HepG2 (cell line): ENCODE results near the gene ZFHX3. TPM values are rescaled to one million over a fixed set of nuclear protein-coding genes. Genes with fewer than 3 reads are reported as not detected.
A peak's percentile ranks its signal among the peaks of the same experiment; 100 is the strongest.

Source experiments
- CENPT ChIP-seq: sonication (generic); formaldehyde crosslinking; IDR thresholded peaks from 2 replicates; pipeline ENCODE4 v1.8.0; 2022; ENCODE audit warnings: low read depth, mild to moderate bottlenecking, moderate library complexity, missing genetic modification reagents
- FOXA3 ChIP-seq: IDR thresholded peaks from 2 replicates; pipeline ENCODE4 v1.6.1; 2016; ENCODE audit warnings: missing genetic modification reagents, missing compliant biosample characterization
- HNRNPUL1 ChIP-seq: fragments of 200-400 bp; formaldehyde crosslinking; IDR thresholded peaks from 2 replicates; pipeline ENCODE4 v1.6.1; 2017; ENCODE audit warnings: low read depth, mild to moderate bottlenecking, low read length, moderate library complexity
- KLF11 ChIP-seq: IDR thresholded peaks from 2 replicates; pipeline ENCODE4 v1.6.1; 2016; ENCODE audit warnings: missing compliant biosample characterization
- NFYB ChIP-seq: sonication (generic); formaldehyde crosslinking; IDR thresholded peaks from 2 replicates; pipeline ENCODE4 v1.4.0; 2020; ENCODE audit warnings: missing genetic modification reagents
- SP140L ChIP-seq: sonication (generic); formaldehyde crosslinking; IDR thresholded peaks from 2 replicates; pipeline ENCODE4 v1.4.0; 2020; ENCODE audit warnings: missing genetic modification reagents, borderline replicate concordance
- SP4 ChIP-seq: sonication (generic); formaldehyde crosslinking; IDR thresholded peaks from 2 replicates; pipeline ENCODE4 v1.8.1; 2023; ENCODE audit warnings: mild to moderate bottlenecking, missing genetic modification reagents
- THAP9 ChIP-seq: sonication (generic); formaldehyde crosslinking; IDR thresholded peaks from 2 replicates; pipeline ENCODE4; 2020; ENCODE audit warnings: missing genetic modification reagents, mild to moderate bottlenecking, borderline replicate concordance
- ZNF30 ChIP-seq: sonication (generic); formaldehyde crosslinking; IDR thresholded peaks from 2 replicates; pipeline ENCODE4 v1.5.0; 2020; ENCODE audit warnings: mild to moderate bottlenecking, missing genetic modification reagents
- ZNF326 ChIP-seq: sonication (generic); formaldehyde crosslinking; IDR thresholded peaks from 2 replicates; pipeline ENCODE4 v1.4.0; 2020; ENCODE audit warnings: missing genetic modification reagents, borderline replicate concordance
- ZNF598 ChIP-seq: sonication (generic); formaldehyde crosslinking; IDR thresholded peaks from 2 replicates; pipeline ENCODE4 v1.5.1; 2020; ENCODE audit warnings: mild to moderate bottlenecking, missing genetic modification reagents, borderline replicate concordance
- ZSCAN31 ChIP-seq: sonication (generic); formaldehyde crosslinking; IDR thresholded peaks from 2 replicates; pipeline ENCODE4 v1.5.0; 2020; ENCODE audit warnings: low read depth, mild to moderate bottlenecking, missing genetic modification reagents
- polyA plus RNA-seq, 8 experiments: library from polyadenylated mRNA; depleted of rRNA in 3 of 8; stranded (reverse) in 7 of 8; unstranded in 1 of 8; fragments of >200 nt; fragmentation: Illumina TruSeq in 4 of 8; extraction: Trizol in 4 of 8; gene quantifications; 2 replicates each; pipeline versions ENCODE4 v1.2.1 to v1.2.3, GENCODE V29; 2011 to 2016; ENCODE audit warnings: low read depth in 4 of 8, missing spikeins in 1 of 8, mixed read lengths in 1 of 8; ENCODE audit not compliant: insufficient read depth in 1 of 8
- total RNA-seq, 5 experiments: library from RNA; depleted of rRNA; stranded (reverse); fragments of >200 nt; fragmentation: Illumina TruSeq; extraction: Trizol; gene quantifications; 2 replicates each; pipeline ENCODE4 v1.2.3, GENCODE V29; 2016; ENCODE audit warnings: low read depth in 1 of 5
- TF ChIP-seq, protein P1 (sequence below): sonication (generic); formaldehyde crosslinking; IDR thresholded peaks from 2 replicates; pipeline ENCODE4 v1.4.0; 2020; ENCODE audit warnings: missing genetic modification reagents
- TF ChIP-seq, protein P2 (sequence below): sonication (generic); formaldehyde crosslinking; conservative IDR thresholded peaks from 2 replicates; pipeline ENCODE4 v1.4.0; 2020; ENCODE audit warnings: mild to moderate bottlenecking, missing genetic modification reagents, moderate library complexity
- TF ChIP-seq, protein P3 (sequence below): sonication (generic); formaldehyde crosslinking; conservative IDR thresholded peaks from 2 replicates; pipeline ENCODE4 v1.4.0; 2020; ENCODE audit warnings: missing genetic modification reagents

Gene ZFHX3
- total and polyA plus RNA-seq, 2 of the 13 experiments (the other 11 are each of a cell fraction or from before 2014, with no cell fraction given): 5.0 to 6.0 TPM

GRCh38 chr16:73020409-73020884, 27.5 kb downstream of the ZFHX3 start (continued):
- TF ChIP-seq THAP9 (CRISPR knock-in tag) (no peak), ZNF30 (CRISPR knock-in tag) (no peak), HNRNPUL1 (no peak), NFYB (CRISPR knock-in tag) (no peak), FOXA3 (CRISPR knock-in tag) (peak; percentile 98), SP140L (no peak), KLF11 (peak; percentile 48; the same call in 1 of the 2 replicates), ZSCAN31 (CRISPR knock-in tag) (no peak), CENPT (CRISPR knock-in tag) (no peak), ZNF326 (CRISPR knock-in tag) (no peak), SP4 (CRISPR knock-in tag) (no peak), ZNF598 (no peak)
- TF ChIP-seq, protein P1, sequence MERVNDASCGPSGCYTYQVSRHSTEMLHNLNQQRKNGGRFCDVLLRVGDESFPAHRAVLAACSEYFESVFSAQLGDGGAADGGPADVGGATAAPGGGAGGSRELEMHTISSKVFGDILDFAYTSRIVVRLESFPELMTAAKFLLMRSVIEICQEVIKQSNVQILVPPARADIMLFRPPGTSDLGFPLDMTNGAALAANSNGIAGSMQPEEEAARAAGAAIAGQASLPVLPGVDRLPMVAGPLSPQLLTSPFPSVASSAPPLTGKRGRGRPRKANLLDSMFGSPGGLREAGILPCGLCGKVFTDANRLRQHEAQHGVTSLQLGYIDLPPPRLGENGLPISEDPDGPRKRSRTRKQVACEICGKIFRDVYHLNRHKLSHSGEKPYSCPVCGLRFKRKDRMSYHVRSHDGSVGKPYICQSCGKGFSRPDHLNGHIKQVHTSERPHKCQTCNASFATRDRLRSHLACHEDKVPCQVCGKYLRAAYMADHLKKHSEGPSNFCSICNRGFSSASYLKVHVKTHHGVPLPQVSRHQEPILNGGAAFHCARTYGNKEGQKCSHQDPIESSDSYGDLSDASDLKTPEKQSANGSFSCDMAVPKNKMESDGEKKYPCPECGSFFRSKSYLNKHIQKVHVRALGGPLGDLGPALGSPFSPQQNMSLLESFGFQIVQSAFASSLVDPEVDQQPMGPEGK: peak; percentile 59
- TF ChIP-seq, protein P2, sequence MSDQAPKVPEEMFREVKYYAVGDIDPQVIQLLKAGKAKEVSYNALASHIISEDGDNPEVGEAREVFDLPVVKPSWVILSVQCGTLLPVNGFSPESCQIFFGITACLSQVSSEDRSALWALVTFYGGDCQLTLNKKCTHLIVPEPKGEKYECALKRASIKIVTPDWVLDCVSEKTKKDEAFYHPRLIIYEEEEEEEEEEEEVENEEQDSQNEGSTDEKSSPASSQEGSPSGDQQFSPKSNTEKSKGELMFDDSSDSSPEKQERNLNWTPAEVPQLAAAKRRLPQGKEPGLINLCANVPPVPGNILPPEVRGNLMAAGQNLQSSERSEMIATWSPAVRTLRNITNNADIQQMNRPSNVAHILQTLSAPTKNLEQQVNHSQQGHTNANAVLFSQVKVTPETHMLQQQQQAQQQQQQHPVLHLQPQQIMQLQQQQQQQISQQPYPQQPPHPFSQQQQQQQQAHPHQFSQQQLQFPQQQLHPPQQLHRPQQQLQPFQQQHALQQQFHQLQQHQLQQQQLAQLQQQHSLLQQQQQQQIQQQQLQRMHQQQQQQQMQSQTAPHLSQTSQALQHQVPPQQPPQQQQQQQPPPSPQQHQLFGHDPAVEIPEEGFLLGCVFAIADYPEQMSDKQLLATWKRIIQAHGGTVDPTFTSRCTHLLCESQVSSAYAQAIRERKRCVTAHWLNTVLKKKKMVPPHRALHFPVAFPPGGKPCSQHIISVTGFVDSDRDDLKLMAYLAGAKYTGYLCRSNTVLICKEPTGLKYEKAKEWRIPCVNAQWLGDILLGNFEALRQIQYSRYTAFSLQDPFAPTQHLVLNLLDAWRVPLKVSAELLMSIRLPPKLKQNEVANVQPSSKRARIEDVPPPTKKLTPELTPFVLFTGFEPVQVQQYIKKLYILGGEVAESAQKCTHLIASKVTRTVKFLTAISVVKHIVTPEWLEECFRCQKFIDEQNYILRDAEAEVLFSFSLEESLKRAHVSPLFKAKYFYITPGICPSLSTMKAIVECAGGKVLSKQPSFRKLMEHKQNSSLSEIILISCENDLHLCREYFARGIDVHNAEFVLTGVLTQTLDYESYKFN (CRISPR knock-in tag): peak; percentile 39
- TF ChIP-seq, protein P3, sequence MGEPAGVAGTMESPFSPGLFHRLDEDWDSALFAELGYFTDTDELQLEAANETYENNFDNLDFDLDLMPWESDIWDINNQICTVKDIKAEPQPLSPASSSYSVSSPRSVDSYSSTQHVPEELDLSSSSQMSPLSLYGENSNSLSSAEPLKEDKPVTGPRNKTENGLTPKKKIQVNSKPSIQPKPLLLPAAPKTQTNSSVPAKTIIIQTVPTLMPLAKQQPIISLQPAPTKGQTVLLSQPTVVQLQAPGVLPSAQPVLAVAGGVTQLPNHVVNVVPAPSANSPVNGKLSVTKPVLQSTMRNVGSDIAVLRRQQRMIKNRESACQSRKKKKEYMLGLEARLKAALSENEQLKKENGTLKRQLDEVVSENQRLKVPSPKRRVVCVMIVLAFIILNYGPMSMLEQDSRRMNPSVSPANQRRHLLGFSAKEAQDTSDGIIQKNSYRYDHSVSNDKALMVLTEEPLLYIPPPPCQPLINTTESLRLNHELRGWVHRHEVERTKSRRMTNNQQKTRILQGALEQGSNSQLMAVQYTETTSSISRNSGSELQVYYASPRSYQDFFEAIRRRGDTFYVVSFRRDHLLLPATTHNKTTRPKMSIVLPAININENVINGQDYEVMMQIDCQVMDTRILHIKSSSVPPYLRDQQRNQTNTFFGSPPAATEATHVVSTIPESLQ (CRISPR knock-in tag): no peak
